PC-9 (cell line): Measurements from ENCODE around the gene LAMA2.

ENCODE experiments used
- CTCF ChIP-seq: fragments of 200-600 bp; sonication (generic); conservative IDR thresholded peaks from 2 replicates; pipeline ENCODE4 v1.6.1; 2017; ENCODE audit warnings: mixed run types, antibody characterized with exemption, mild to moderate bottlenecking, moderate library complexity
- EZH2 ChIP-seq: fragments of 200-600 bp; sonication (generic); IDR thresholded peaks from 2 replicates; pipeline ENCODE4 v1.8.0; 2017; ENCODE audit warnings: antibody characterized with exemption, low read depth

- TF ChIP-seq CTCF (no peak), EZH2 (no peak)
Observed at GRCh38 chr6:129494099-129494498, 611.2 kb downstream of the LAMA2 start.
